Stomach (tissue), 9 donors: Measurements from ENCODE around the gene DCANP1. TPM values are rescaled to one million over a fixed set of nuclear protein-coding genes. Genes with fewer than 3 reads are reported as not detected.
A peak's percentile ranks its signal among the peaks of the same experiment; 100 is the strongest.

ENCODE experiments used
- DNase-seq, 2 donors: peaks; one replicate each; pipeline versions ENCODE4 v3.0.0 to v3.0.0-alpha.2; 2013 to 2019
- H3K27ac ChIP-seq, 5 donors: fragments of 200-600 bp in 4 of 5; sonication (generic) in 4 of 5; one replicate each; pipeline ENCODE4 v1.5.1; 2013 to 2019; ENCODE audit warnings: mild to moderate bottlenecking in 1 of 5, moderate library complexity in 1 of 5
- H3K27me3 ChIP-seq, 3 donors: fragments of 200-600 bp; sonication (generic); one replicate each; pipeline ENCODE4 v1.5.1; 2017 to 2019; ENCODE audit warnings: mixed run types in 1 of 3
- H3K36me3 ChIP-seq, 4 donors: fragments of 200-600 bp; sonication (generic); 1 replicate in 3 of 4; 2 replicates in 1 of 4; pipeline ENCODE4 v1.5.1; 2016 to 2019
- H3K4me1 ChIP-seq, 4 donors: fragments of 200-600 bp; sonication (generic); one replicate each; pipeline ENCODE4 v1.5.1; 2016 to 2019
- H3K4me3 ChIP-seq, 4 donors: fragments of 200-600 bp; sonication (generic) in 3 of 4; one replicate each; pipeline ENCODE4 v1.5.1; 2016 to 2019; ENCODE audit warnings: mild to moderate bottlenecking in 1 of 4
- H3K9me3 ChIP-seq, 4 donors: fragments of 200-600 bp; sonication (generic); one replicate each; pipeline ENCODE4 v1.5.1; 2016 to 2019
- CTCF ChIP-seq, 7 experiments: fragments of 450-650 bp in 4 of 7; fragments of 200-600 bp in 3 of 7; sonication (generic) in 3 of 7; IDR thresholded peaks; one replicate each; pipeline ENCODE4 v1.5.1; 2016 to 2019; ENCODE audit warnings: antibody characterized with exemption in 7 of 7, control low read depth in 2 of 7, mild to moderate bottlenecking in 1 of 7
- EP300 ChIP-seq: sonication (generic); formaldehyde crosslinking; IDR thresholded peaks from one replicate; pipeline ENCODE4 v1.6.1; 2017; ENCODE audit warnings: antibody characterized with exemption
- POLR2A ChIP-seq, 4 donors: fragments of 450-650 bp; IDR thresholded peaks; one replicate each; pipeline ENCODE4 v1.6.1; 2016; ENCODE audit warnings: antibody characterized with exemption in 4 of 4, control low read depth in 2 of 4, mild to moderate bottlenecking in 1 of 4, moderate library complexity in 1 of 4
- POLR2AphosphoS5 ChIP-seq, 3 donors: sonication (generic); formaldehyde crosslinking; IDR thresholded peaks; one replicate each; pipeline ENCODE4 v1.6.1; 2016; ENCODE audit warnings: antibody characterized with exemption in 3 of 3
- WGBS, 5 donors: extraction: QIAGEN DNeasy Blood & Tissue Kit in 3 of 5; methylation state at CpG; one replicate each; pipeline versions ENCODE4 v1.1.5 to v1.1.7; 2013 to 2018; 5-methylcytosine and 5-hydroxymethylcytosine counted together
- intact Hi-C: fragments of 100-400 bp; cut with DNase I; formaldehyde crosslinking; loops from one replicate; pipeline ENCODE4 v1.15.1; 2023; ENCODE audit warnings: low total_unique reads
- polyA plus RNA-seq, 3 donors: library from polyadenylated mRNA; stranded (reverse); fragments of 200-250 nt; gene quantifications; one replicate each; pipeline ENCODE4 v1.2.3, GENCODE V29; 2013
- total RNA-seq, 5 donors: library from RNA; depleted of rRNA; stranded (reverse); fragments of >200 nt; gene quantifications; one replicate each; pipeline versions ENCODE4 v1.1.0 to v1.2.3, GENCODE V29; 2014 to 2016
- donor health status: healthy with polysubstance abuse.
- donor health status: Bipolar disorder and iron deficiency.
- donor health status: healthy.

The DCANP1 gene
- total and polyA plus RNA-seq, 8 donors, result 0.55 TPM; not detected in 7

- no peaks in the 10 kb centered on the region for H3K27me3 ChIP-seq
- no peak for TF ChIP-seq POLR2A (IDR thresholded peaks at IDR 0.05)
- TF ChIP-seq CTCF (IDR thresholded peaks at IDR 0.05), result no peak
- DNase-seq, result peak; percentile 48 to 80
- H3K4me1 ChIP-seq, result peaks cover 48 to 61% (median 54%) of the 10 kb centered on the region in 4 donors
- H3K9me3 ChIP-seq, result no peaks in the 10 kb centered on the region
- H3K36me3 ChIP-seq, result no peaks in the 10 kb centered on the region
- H3K4me3 ChIP-seq, result peak overlapping the region; percentile 80 to 92 (median 86)
- peak overlapping the region; percentile 84 to 98 (median 93) for H3K27ac ChIP-seq
- intact Hi-C loops, result no loop called here
- 0 to 1% (median 1%) methylated on average over 14 to 43 of the region's 43 CpGs for WGBS, 5 donors
Observed at GRCh38 chr5:135398160-135398854, 48.8 kb downstream of the DCANP1 start.

- H3K4me1 ChIP-seq, result peaks cover 55 to 71% (median 65%) of the 10 kb centered on the region in 4 donors
- no peaks in the 10 kb centered on the region for H3K9me3 ChIP-seq
- H3K36me3 ChIP-seq, result peaks cover 0 to 10% (median 0%) of the 10 kb centered on the region in 4 donors
- H3K27me3 ChIP-seq, result no peaks in the 10 kb centered on the region
- no peak for DNase-seq
- intact Hi-C loops, result no loop called here
- H3K27ac ChIP-seq, result peak overlapping the region in 2 of 5 donors; percentile 22 to 94
- no peak for TF ChIP-seq CTCF (IDR thresholded peaks at IDR 0.05)
- TF ChIP-seq EP300, result no peak
- no peak for TF ChIP-seq POLR2A (IDR thresholded peaks at IDR 0.05)
- TF ChIP-seq POLR2AphosphoS5 (IDR thresholded peaks at IDR 0.05), result no peak
- peak overlapping the region in 1 of 4 donors; percentile 91 for H3K4me3 ChIP-seq
- WGBS, 5 donors, result 84 to 92% (median 86%) methylated on average over 5 of the region's 5 CpGs
Observed at GRCh38 chr5:135397084-135397483, 50.1 kb downstream of the DCANP1 start.

- DNase-seq, result no peak
- H3K27me3 ChIP-seq, result no peaks in the 10 kb centered on the region
- WGBS, 5 donors, result 52 to 60% (median 54%) methylated on average over 4 of the region's 4 CpGs
- TF ChIP-seq POLR2AphosphoS5 (IDR thresholded peaks at IDR 0.05) (no peak), EP300 (no peak), CTCF (IDR thresholded peaks at IDR 0.05) (no peak), POLR2A (IDR thresholded peaks at IDR 0.05) (no peak)
- H3K9me3 ChIP-seq, result no peaks in the 10 kb centered on the region
- intact Hi-C loops, result no loop called here
- peak overlapping the region in 2 of 5 donors; percentile 5 to 22 for H3K27ac ChIP-seq
- peaks cover 61 to 76% (median 71%) of the 10 kb centered on the region in 4 donors for H3K4me1 ChIP-seq
- H3K4me3 ChIP-seq, result no peak overlapping the region
- H3K36me3 ChIP-seq, result peaks cover 0 to 10% (median 0%) of the 10 kb centered on the region in 4 donors
Observed at GRCh38 chr5:135396459-135397055, 50.6 kb downstream of the DCANP1 start.

GRCh38 chr5:135395866-135396265 lies 51.3 kb downstream of the DCANP1 start:
- DNase-seq, result no peak
- Histone ChIP-seq H3K9me3 (no peaks in the 10 kb centered on the region), H3K4me1 (peaks cover 63 to 83% (median 78%) of the 10 kb centered on the region in 4 donors), H3K4me3 (no peak overlapping the region), H3K36me3 (peaks cover 0 to 10% (median 0%) of the 10 kb centered on the region in 4 donors), H3K27ac (peak overlapping the region in 2 of 5 donors; percentile 5 to 22), H3K27me3 (no peaks in the 10 kb centered on the region)
- intact Hi-C loops, result no loop called here
- 43 to 65% (median 56%) methylated on average over 4 of the region's 4 CpGs for WGBS, 5 donors
- no peak for TF ChIP-seq POLR2AphosphoS5 (IDR thresholded peaks at IDR 0.05)
- TF ChIP-seq POLR2A (IDR thresholded peaks at IDR 0.05), result no peak
- no peak for TF ChIP-seq CTCF (IDR thresholded peaks at IDR 0.05)
- no peak for TF ChIP-seq EP300
